Sigmoid colon (tissue), 7 donors: ENCODE data around the gene PGAP3. TPM values are rescaled to one million over a fixed set of nuclear protein-coding genes. Genes with fewer than 3 reads are reported as not detected.

Source experiments
- DNase-seq: peaks from one replicate; pipeline ENCODE4 v3.0.0-alpha.2; 2019
- H3K27ac ChIP-seq, 4 donors: fragments of 200-600 bp; sonication (generic); one replicate each; pipeline ENCODE4 v1.5.1; 2016 to 2019; ENCODE audit warnings: mild to moderate bottlenecking in 1 of 4
- H3K27me3 ChIP-seq, 3 donors: fragments of 200-600 bp; sonication (generic); one replicate each; pipeline ENCODE4 v1.5.1; 2019; ENCODE audit warnings: mild to moderate bottlenecking in 1 of 3
- H3K36me3 ChIP-seq, 4 donors: fragments of 200-600 bp; sonication (generic); one replicate each; pipeline ENCODE4 v1.5.1; 2016 to 2019
- H3K4me1 ChIP-seq, 4 donors: fragments of 200-600 bp; sonication (generic); one replicate each; pipeline ENCODE4 v1.5.1; 2017 to 2019
- H3K4me3 ChIP-seq, 4 donors: fragments of 200-600 bp; sonication (generic); one replicate each; pipeline ENCODE4 v1.5.1; 2017 to 2019; ENCODE audit warnings: mild to moderate bottlenecking in 2 of 4, moderate library complexity in 1 of 4
- H3K9me3 ChIP-seq, 4 donors: fragments of 200-600 bp in 3 of 4; sonication (generic) in 3 of 4; one replicate each; pipeline versions ENCODE4 v1.5.1 to v1.6.1; 2013 to 2019
- EP300 ChIP-seq, 4 donors: sonication (generic); formaldehyde crosslinking; IDR thresholded peaks; one replicate each; pipeline ENCODE4 v1.6.1; 2017; ENCODE audit warnings: antibody characterized with exemption in 4 of 4
- POLR2A ChIP-seq, 2 donors: fragments of 450-650 bp; IDR thresholded peaks; one replicate each; pipeline ENCODE4 v1.6.1; 2016; ENCODE audit warnings: antibody characterized with exemption in 2 of 2, mild to moderate bottlenecking in 2 of 2, moderate library complexity in 2 of 2
- POLR2AphosphoS5 ChIP-seq, 4 donors: sonication (generic); formaldehyde crosslinking; IDR thresholded peaks; one replicate each; pipeline ENCODE4 v1.6.1; 2017; ENCODE audit warnings: antibody characterized with exemption in 4 of 4
- WGBS, 2 donors: extraction: QIAGEN DNeasy Blood & Tissue Kit; methylation state at CpG; one replicate each; pipeline ENCODE4 v1.1.7; 2013; 5-methylcytosine and 5-hydroxymethylcytosine counted together
- intact Hi-C: fragments of 100-400 bp; cut with DNase I; formaldehyde crosslinking; loops from one replicate; pipeline ENCODE4 v1.15.1; 2023
- polyA plus RNA-seq, 3 donors: library from polyadenylated mRNA; stranded (reverse); fragments of 200-250 nt; gene quantifications; one replicate each; pipeline ENCODE4 v1.2.3, GENCODE V29; 2013
- total RNA-seq, 4 donors: library from RNA; depleted of rRNA; stranded (reverse); fragments of >200 nt; gene quantifications; one replicate each; pipeline ENCODE4 v1.1.0, GENCODE V29; 2016
- TF ChIP-seq, protein P1 (sequence below), 4 experiments: fragments of 450-650 bp in 3 of 4; fragments of 200-600 bp in 1 of 4; IDR thresholded peaks; one replicate each; pipeline ENCODE4 v1.5.1; 2016 to 2019; ENCODE audit warnings: antibody characterized with exemption in 4 of 4, mild to moderate bottlenecking in 3 of 4, moderate library complexity in 2 of 4
- donor health status: healthy with polysubstance abuse.
- donor health status: Bipolar disorder and iron deficiency.
- donor health status: healthy.

The PGAP3 gene
- total and polyA plus RNA-seq, 7 donors = 6.9 to 29.6 (median 8.3) TPM

DNA sequence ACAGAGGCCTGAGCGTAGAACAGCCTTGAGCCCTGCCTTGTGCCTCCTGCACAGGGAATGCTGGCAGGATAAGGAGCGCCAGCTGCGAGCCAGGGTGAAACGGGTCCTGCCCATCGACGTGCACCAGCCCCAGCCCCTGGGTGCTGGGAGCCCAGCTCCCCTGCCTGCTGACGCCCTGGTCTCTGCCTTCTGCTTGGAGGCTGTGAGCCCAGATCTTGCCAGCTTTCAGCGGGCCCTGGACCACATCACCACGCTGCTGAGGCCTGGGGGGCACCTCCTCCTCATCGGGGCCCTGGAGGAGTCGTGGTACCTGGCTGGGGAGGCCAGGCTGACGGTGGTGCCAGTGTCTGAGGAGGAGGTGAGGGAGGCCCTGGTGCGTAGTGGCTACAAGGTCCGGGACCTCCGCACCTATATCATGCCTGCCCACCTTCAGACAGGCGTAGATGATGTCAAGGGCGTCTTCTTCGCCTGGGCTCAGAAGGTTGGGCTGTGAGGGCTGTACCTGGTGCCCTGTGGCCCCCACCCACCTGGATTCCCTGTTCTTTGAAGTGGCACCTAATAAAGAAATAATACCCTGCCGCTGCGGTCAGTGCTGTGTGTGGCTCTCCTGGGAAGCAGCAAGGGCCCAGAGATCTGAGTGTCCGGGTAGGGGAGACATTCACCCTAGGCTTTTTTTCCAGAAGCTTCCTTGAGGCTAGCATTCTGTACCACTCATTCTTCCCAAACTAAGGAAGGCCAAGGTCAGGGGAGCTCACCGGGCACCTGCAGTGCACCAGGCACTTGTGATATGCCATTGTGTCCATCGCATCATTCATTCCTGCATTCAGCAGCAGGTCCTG, 17.7 kb downstream of the PGAP3 start:
- no peak overlapping the region for H3K4me3 ChIP-seq
- peaks cover 39 to 74% (median 60%) of the 10 kb centered on the region in 3 donors for H3K27me3 ChIP-seq
- TF ChIP-seq EP300 (IDR thresholded peaks at IDR 0.05) = no peak
- TF ChIP-seq POLR2A (IDR thresholded peaks at IDR 0.05) = no peak
- TF ChIP-seq POLR2AphosphoS5 (IDR thresholded peaks at IDR 0.05) = no peak
- TF ChIP-seq, protein P1, sequence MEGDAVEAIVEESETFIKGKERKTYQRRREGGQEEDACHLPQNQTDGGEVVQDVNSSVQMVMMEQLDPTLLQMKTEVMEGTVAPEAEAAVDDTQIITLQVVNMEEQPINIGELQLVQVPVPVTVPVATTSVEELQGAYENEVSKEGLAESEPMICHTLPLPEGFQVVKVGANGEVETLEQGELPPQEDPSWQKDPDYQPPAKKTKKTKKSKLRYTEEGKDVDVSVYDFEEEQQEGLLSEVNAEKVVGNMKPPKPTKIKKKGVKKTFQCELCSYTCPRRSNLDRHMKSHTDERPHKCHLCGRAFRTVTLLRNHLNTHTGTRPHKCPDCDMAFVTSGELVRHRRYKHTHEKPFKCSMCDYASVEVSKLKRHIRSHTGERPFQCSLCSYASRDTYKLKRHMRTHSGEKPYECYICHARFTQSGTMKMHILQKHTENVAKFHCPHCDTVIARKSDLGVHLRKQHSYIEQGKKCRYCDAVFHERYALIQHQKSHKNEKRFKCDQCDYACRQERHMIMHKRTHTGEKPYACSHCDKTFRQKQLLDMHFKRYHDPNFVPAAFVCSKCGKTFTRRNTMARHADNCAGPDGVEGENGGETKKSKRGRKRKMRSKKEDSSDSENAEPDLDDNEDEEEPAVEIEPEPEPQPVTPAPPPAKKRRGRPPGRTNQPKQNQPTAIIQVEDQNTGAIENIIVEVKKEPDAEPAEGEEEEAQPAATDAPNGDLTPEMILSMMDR (IDR thresholded peaks at IDR 0.05) = no peak
- WGBS, 2 donors = 89 to 93% methylated on average over 23 of the region's 23 CpGs
- intact Hi-C loops = loop anchor here (2.0 kb wide), 1 partner anchor 47 kb away; no protein-coding TSS in a partner anchor
- peaks cover 0 to 29% (median 26%) of the 10 kb centered on the region in 4 donors for H3K4me1 ChIP-seq
- H3K9me3 ChIP-seq = no peaks in the 10 kb centered on the region
- H3K36me3 ChIP-seq = no peaks in the 10 kb centered on the region
- H3K27ac ChIP-seq = no peak overlapping the region
- no peak for DNase-seq

DNA sequence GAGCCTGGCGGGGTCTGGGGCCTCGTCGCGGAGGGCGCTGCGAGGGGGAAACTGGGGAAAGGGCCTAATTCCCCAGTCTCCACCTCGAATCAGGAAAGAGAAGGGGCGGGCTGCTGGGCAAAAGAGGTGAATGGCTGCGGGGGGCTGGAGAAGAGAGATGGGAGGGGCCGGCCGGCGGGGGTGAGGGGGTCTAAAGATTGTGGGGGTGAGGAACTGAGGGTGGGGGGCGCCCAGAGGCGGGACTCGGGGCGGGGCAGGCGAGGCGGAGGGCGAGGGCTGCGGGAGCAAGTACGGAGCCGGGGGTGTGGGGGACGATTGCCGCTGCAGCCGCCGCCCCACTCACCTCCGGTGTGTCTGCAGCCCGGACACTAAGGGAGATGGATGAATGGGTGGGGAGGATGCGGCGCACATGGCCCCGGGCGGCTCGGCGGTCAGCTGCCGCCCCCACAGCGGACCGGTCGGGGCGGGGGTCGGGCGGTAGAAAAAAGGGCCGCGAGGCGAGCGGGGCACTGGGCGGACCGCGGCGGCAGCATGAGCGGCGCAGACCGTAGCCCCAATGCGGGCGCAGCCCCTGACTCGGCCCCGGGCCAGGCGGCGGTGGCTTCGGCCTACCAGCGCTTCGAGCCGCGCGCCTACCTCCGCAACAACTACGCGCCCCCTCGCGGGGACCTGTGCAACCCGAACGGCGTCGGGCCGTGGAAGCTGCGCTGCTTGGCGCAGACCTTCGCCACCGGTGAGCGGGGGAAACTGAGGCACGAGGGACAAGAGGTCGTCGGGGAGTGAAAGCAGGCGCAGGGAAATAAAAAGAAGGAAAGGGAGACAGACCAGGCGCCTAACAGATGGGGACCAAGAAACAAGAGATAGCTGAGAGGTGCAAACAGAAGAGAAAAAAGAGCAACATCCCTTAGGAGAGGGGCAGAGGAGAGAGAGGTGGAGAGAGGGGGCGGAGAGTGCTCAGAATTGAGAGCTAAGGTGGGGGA, 19.6 kb downstream of the PGAP3 start, which contains the start of gene PNMT:
PNMT (plus strand) TSS at position 509 of the 980 bp plus-strand sequence; CDS start at position 532, 23 bp downstream.
- peaks cover 0 to 35% (median 26%) of the 10 kb centered on the region in 4 donors for H3K4me1 ChIP-seq
- 1 to 2% methylated on average over 85 of the region's 85 CpGs for WGBS, 2 donors
- peaks cover 39 to 79% (median 60%) of the 10 kb centered on the region in 3 donors for H3K27me3 ChIP-seq
- H3K4me3 ChIP-seq = peak within 1 kb of the TSS; percentile 6 to 54 (median 41)
- DNase-seq = no peak
- H3K27ac ChIP-seq = peak within 1 kb of the TSS in 2 of 4 donors; percentile 32 to 52
- intact Hi-C loops = loop anchor here (2.0 kb wide), 1 partner anchor 45 kb away; no protein-coding TSS in a partner anchor
- TF ChIP-seq EP300 (IDR thresholded peaks at IDR 0.05) = no peak
- TF ChIP-seq, protein P1 (IDR thresholded peaks at IDR 0.05) = peak in 3 of 4 experiments; percentile 36 to 55 (median 40)
- H3K9me3 ChIP-seq = no peaks in the 10 kb centered on the region
- H3K36me3 ChIP-seq = no peaks in the 10 kb centered on the region

- no peak for DNase-seq
- 11 to 12% methylated on average over 49 of the region's 49 CpGs for WGBS, 2 donors
- peak overlapping the region in 3 of 4 donors; percentile 35 to 54 (median 47) for H3K4me3 ChIP-seq
- H3K36me3 ChIP-seq = peaks cover 0 to 3% (median 0%) of the 10 kb centered on the region in 4 donors
- peak overlapping the region in 2 of 4 donors; percentile 32 to 52 for H3K27ac ChIP-seq
- H3K27me3 ChIP-seq = peaks cover 39 to 78% (median 60%) of the 10 kb centered on the region in 3 donors
- peaks cover 0 to 43% (median 27%) of the 10 kb centered on the region in 4 donors for H3K4me1 ChIP-seq
- H3K9me3 ChIP-seq = no peaks in the 10 kb centered on the region
- no peak for TF ChIP-seq EP300 (IDR thresholded peaks at IDR 0.05)
- TF ChIP-seq POLR2AphosphoS5 (IDR thresholded peaks at IDR 0.05) = peak in 1 of 4 donors; percentile 8
- intact Hi-C loops = no loop called here
Measured at GRCh38 chr17:39667262-39667944, 20.5 kb downstream of the PGAP3 start.

- DNase-seq = no peak
- peaks cover 0 to 50% (median 28%) of the 10 kb centered on the region in 4 donors for H3K4me1 ChIP-seq
- WGBS, 2 donors = 68 to 73% methylated on average over 11 of the region's 11 CpGs
- intact Hi-C loops = no loop called here
- H3K4me3 ChIP-seq = no peak overlapping the region
- H3K36me3 ChIP-seq = peaks cover 0 to 9% (median 0%) of the 10 kb centered on the region in 4 donors
- TF ChIP-seq POLR2AphosphoS5 (IDR thresholded peaks at IDR 0.05) = peak in 1 of 4 donors; percentile 23
- no peak for TF ChIP-seq POLR2A (IDR thresholded peaks at IDR 0.05)
- H3K27ac ChIP-seq = peak overlapping the region in 2 of 4 donors; percentile 36 to 52
- no peaks in the 10 kb centered on the region for H3K9me3 ChIP-seq
- H3K27me3 ChIP-seq = peaks cover 37 to 72% (median 55%) of the 10 kb centered on the region in 3 donors
Measured at GRCh38 chr17:39666601-39667261, 21.1 kb downstream of the PGAP3 start.
